GM18861 (cell line): ENCODE results near the gene ZBTB8OS.
"Not testable (repeated sequence)": the region's sequence is repeated elsewhere in the genome, so short reads cannot be mapped to it uniquely, and the experiment has no call there.

Experiments used
- ATAC-seq: cut with Tn5 transposase; IDR thresholded peaks from one replicate; pipeline ENCODE4 v1.9.1; 2021; ENCODE audit not compliant: unreplicated experiment

The ZBTB8OS gene

GRCh38 chr1:32650752-32651460, 556 bp upstream of the ZBTB8OS start, which contains the start of gene RBBP4:
Gene RBBP4 (plus strand): TSS chr1:32651208. CDS start chr1:32651307, 99 bp downstream.
- peak; percentile 65 for ATAC-seq

GRCh38 chr1:32647308-32648134, 2.8 kb downstream of the ZBTB8OS start:
- no peak for ATAC-seq

- no peak for ATAC-seq
These were observed 5.9 kb downstream of the ZBTB8OS start for GRCh38 chr1:32644426-32644825.

- ATAC-seq = not testable (repeated sequence)
These were observed 8.0 kb downstream of the ZBTB8OS start for GRCh38 chr1:32642292-32642827.

GRCh38 chr1:32639489-32640075, 10.8 kb downstream of the ZBTB8OS start:
- ATAC-seq = no peak

- no peak for ATAC-seq
These were observed 13.3 kb downstream of the ZBTB8OS start for GRCh38 chr1:32636914-32637645.

GRCh38 chr1:32635508-32636277, 14.7 kb downstream of the ZBTB8OS start:
- no peak for ATAC-seq

- ATAC-seq = no peak
These were observed 17.5 kb downstream of the ZBTB8OS start for GRCh38 chr1:32632829-32633228.

GRCh38 chr1:32630173-32630572, 20.2 kb downstream of the ZBTB8OS start:
- ATAC-seq = not testable (repeated sequence)

- ATAC-seq = no peak
These were observed 22.7 kb downstream of the ZBTB8OS start for GRCh38 chr1:32627596-32628162.

- ATAC-seq = no peak
These were observed 24.2 kb downstream of the ZBTB8OS start for GRCh38 chr1:32626176-32626575.

GRCh38 chr1:32623775-32624174, 26.6 kb downstream of the ZBTB8OS start:
- no peak for ATAC-seq

GRCh38 chr1:32622806-32623681, 27.3 kb downstream of the ZBTB8OS start:
- ATAC-seq = no peak

GRCh38 chr1:32622205-32622604, 28.1 kb downstream of the ZBTB8OS start:
- no peak for ATAC-seq

- ATAC-seq = peak; percentile 76
These were observed 30.5 kb downstream of the ZBTB8OS start for GRCh38 chr1:32619701-32620485.

GRCh38 chr1:32618673-32619221, 31.6 kb downstream of the ZBTB8OS start:
- no peak for ATAC-seq

- no peak for ATAC-seq
These were observed 36.9 kb downstream of the ZBTB8OS start for GRCh38 chr1:32613472-32613871.
